NCI-H1417 (cell line): ENCODE results near the gene SASS6.

Source experiments
- DNase-seq, 3 experiments: peaks; one replicate each; lab custom pipeline; 2025; lab: John Stamatoyannopoulos, UW

SASS6 gene

GRCh38 chr1:100132566-100133477 lies at the start of gene SASS6, which contains the start of gene TRMT13:
SASS6 (minus strand) TSS chr1:100132930; CDS start chr1:100132814, 116 bp downstream.
TRMT13 (plus strand) TSS chr1:100133163; CDS start chr1:100133169, 6 bp downstream.
- DNase-seq: peak; percentile 93 to 99 (median 95)

GRCh38 chr1:100178091-100178490 lies 45.4 kb upstream of the SASS6 start, which contains the start of gene LRRC39:
LRRC39 (minus strand) TSS chr1:100178256; CDS start chr1:100168516, 9,740 bp downstream.
- no peak for DNase-seq

GRCh38 chr1:100177295-100178041 lies 44.7 kb upstream of the SASS6 start:
- DNase-seq: no peak

- no peak for DNase-seq
These were observed 35.3 kb upstream of the SASS6 start for GRCh38 chr1:100168051-100168450.

- DNase-seq: no peak
These were observed 32.0 kb upstream of the SASS6 start for GRCh38 chr1:100164702-100165101.

- DNase-seq: no peak
These were observed 31.5 kb upstream of the SASS6 start for GRCh38 chr1:100164216-100164615.

- DNase-seq: no peak
These were observed 30.2 kb upstream of the SASS6 start for GRCh38 chr1:100162881-100163280.

- no peak for DNase-seq
These were observed 19.5 kb upstream of the SASS6 start for GRCh38 chr1:100152271-100152670.

- DNase-seq: no peak
These were observed 18.9 kb upstream of the SASS6 start for GRCh38 chr1:100151679-100152078.

- DNase-seq: no peak
These were observed 15.1 kb upstream of the SASS6 start for GRCh38 chr1:100147875-100148274.

GRCh38 chr1:100146958-100147357 lies 14.2 kb upstream of the SASS6 start:
- DNase-seq: no peak

- no peak for DNase-seq
These were observed 12.4 kb upstream of the SASS6 start for GRCh38 chr1:100145116-100145515.

GRCh38 chr1:100142343-100142742 lies 9.6 kb upstream of the SASS6 start:
- DNase-seq: no peak

- DNase-seq: no peak
These were observed 8.5 kb upstream of the SASS6 start for GRCh38 chr1:100141192-100141591.

- no peak for DNase-seq
These were observed 4.9 kb upstream of the SASS6 start for GRCh38 chr1:100137602-100138001.

- no peak for DNase-seq
These were observed 2.1 kb upstream of the SASS6 start for GRCh38 chr1:100134872-100135271.

GRCh38 chr1:100131623-100132022 lies 1.1 kb downstream of the SASS6 start:
- no peak for DNase-seq

- no peak for DNase-seq
These were observed 2.1 kb downstream of the SASS6 start for GRCh38 chr1:100130552-100131077.

- DNase-seq: no peak
These were observed 5.5 kb downstream of the SASS6 start for GRCh38 chr1:100127226-100127625.

- no peak for DNase-seq
These were observed 10.6 kb downstream of the SASS6 start for GRCh38 chr1:100122177-100122576.

- DNase-seq: no peak
These were observed 17.2 kb downstream of the SASS6 start for GRCh38 chr1:100115524-100115923.

- DNase-seq: no peak
These were observed 23.1 kb downstream of the SASS6 start for GRCh38 chr1:100109554-100110066.
